Measurements from ENCODE around the gene DTX1. TPM values are rescaled to one million over a fixed set of nuclear protein-coding genes. Genes with fewer than 3 reads are reported as not detected.

Gene DTX1
- total and polyA plus RNA-seq, 2 of the 13 experiments (the other 11 are each of a cell fraction or from before 2014, with no cell fraction given) = not detected

- TF ChIP-seq BCLAF1 (IDR thresholded peaks at IDR 0.05) = no peak
Observed at GRCh38 chr12:113089839-113090238, 33.3 kb downstream of the DTX1 start (continued).

GRCh38 chr12:113090740-113091139 is 34.2 kb downstream of the DTX1 start:
- H3K9me3 ChIP-seq (ENCODE audit: low read length) = no peaks in the 10 kb centered on the region
- in situ Hi-C loops (cut with HindIII; ENCODE audit: extremely low pct_ligation_motif_present, low pct_unique_long_range_greater_than_20kb) (no loop called here), intact Hi-C loops (cut with micrococcal nuclease; ENCODE audit: unreplicated experiment) (no loop called here)
- H2AFZ ChIP-seq (ENCODE audit: low read length) = no peak overlapping the region
- ATAC-seq (no peak), DNase-seq (ENCODE audit: low spot score) (no peak), FAIRE-seq (no peak)
- peaks cover 16% of the 10 kb centered on the region for H3K4me1 ChIP-seq (ENCODE audit: insufficient read depth, low read length)
- no peak overlapping the region for H3K4me2 ChIP-seq (ENCODE audit: low read depth, low read length)
- H3K27ac ChIP-seq (ENCODE audit: extremely low read length, insufficient read depth, low read length) = no peak overlapping the region
- no peaks in the 10 kb centered on the region for H4K20me1 ChIP-seq (ENCODE audit: insufficient read depth, low read length)
- H3K79me2 ChIP-seq (ENCODE audit: insufficient read depth, low read length) = no peaks in the 10 kb centered on the region
- no peak for TF ChIP-seq NCOR1 (IDR thresholded peaks at IDR 0.05; ENCODE audit: borderline replicate concordance, low read length)
- no peak for TF ChIP-seq JUND (CRISPR knock-in tag; IDR thresholded peaks at IDR 0.05)
- H3K36me3 ChIP-seq (replicated peaks in 1 of 2; ENCODE audit: control insufficient read depth in 1 of 2, insufficient read depth in 2 of 2, low read length in 2 of 2) = no peaks in the 10 kb centered on the region
- H3K9ac ChIP-seq (ENCODE audit: insufficient read depth, low read depth, low read length) = no peak overlapping the region
- CTCF ChIA-PET (ENCODE audit: low intra/inter-chr PET ratio, low total read pairs) = no interaction called here
- no TSS peak for BruUV-seq (replicated peaks)
- no peak overlapping the region for H3K4me3 ChIP-seq (replicated peaks in 1 of 3; ENCODE audit: insufficient read depth in 1 of 3, low read depth in 2 of 3, low read length in 3 of 3)
- POLR2A ChIA-PET = no interaction called here
- H3K27me3 ChIP-seq (ENCODE audit: control insufficient read depth in 1 of 2, insufficient read depth in 2 of 2, low read length in 2 of 2) = peaks cover 1 to 3% of the 10 kb centered on the region in 2 experiments; a peak in 1 of 5 replicates
- 57% methylated on average over 14 of the region's 21 CpGs for WGBS (ENCODE audit: low lambda C conversion rate)

DNA sequence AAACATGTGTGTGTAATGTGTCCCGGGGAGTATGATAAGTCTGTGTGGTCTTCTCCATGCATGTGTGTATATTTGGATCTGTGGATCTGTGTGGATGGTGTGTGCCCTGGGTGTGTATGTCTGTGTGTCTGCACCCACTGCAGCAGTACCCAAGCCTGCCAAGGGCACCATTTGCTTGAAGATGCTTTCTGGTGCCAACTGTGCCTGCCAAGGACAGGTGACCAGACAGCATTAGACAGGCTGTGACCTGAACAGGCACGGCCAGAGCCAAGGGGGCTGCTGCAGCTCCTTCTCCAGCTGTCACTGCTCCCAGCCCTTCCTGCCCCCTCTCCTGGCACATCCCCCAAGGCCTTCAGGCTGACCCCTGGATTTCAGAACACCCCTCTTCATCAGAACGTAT is 35.0 kb downstream of the DTX1 start:
- 0% methylated on average over 2 of the region's 3 CpGs for WGBS (ENCODE audit: low lambda C conversion rate)
- H3K9me3 ChIP-seq (ENCODE audit: low read length) = no peaks in the 10 kb centered on the region
- CTCF ChIA-PET (ENCODE audit: low intra/inter-chr PET ratio, low total read pairs) = no interaction called here
- BruUV-seq (replicated peaks) = no TSS peak
- FAIRE-seq (no peak), ATAC-seq (no peak), DNase-seq (ENCODE audit: low spot score) (no peak)
- H3K4me3 ChIP-seq (replicated peaks in 1 of 3; ENCODE audit: insufficient read depth in 1 of 3, low read depth in 2 of 3, low read length in 3 of 3) = no peak overlapping the region
- in situ Hi-C loops (cut with HindIII; ENCODE audit: extremely low pct_ligation_motif_present, low pct_unique_long_range_greater_than_20kb) = no loop called here
- H3K27ac ChIP-seq (ENCODE audit: extremely low read length, insufficient read depth, low read length) = no peak overlapping the region
- POLR2A ChIA-PET = no interaction called here
- intact Hi-C loops (cut with micrococcal nuclease; ENCODE audit: unreplicated experiment) = no loop called here
- no peaks in the 10 kb centered on the region for H3K79me2 ChIP-seq (ENCODE audit: insufficient read depth, low read length)
- no peak overlapping the region for H3K9ac ChIP-seq (ENCODE audit: insufficient read depth, low read depth, low read length)
- no peaks in the 10 kb centered on the region for H3K36me3 ChIP-seq (replicated peaks in 1 of 2; ENCODE audit: control insufficient read depth in 1 of 2, insufficient read depth in 2 of 2, low read length in 2 of 2)
- no peak overlapping the region for H2AFZ ChIP-seq (ENCODE audit: low read length)
- H3K27me3 ChIP-seq (ENCODE audit: control insufficient read depth in 1 of 2, insufficient read depth in 2 of 2, low read length in 2 of 2) = peaks cover 1 to 3% of the 10 kb centered on the region in 2 experiments; a peak in 1 of 5 replicates
- H3K4me2 ChIP-seq (ENCODE audit: low read depth, low read length) = no peak overlapping the region
- H4K20me1 ChIP-seq (ENCODE audit: insufficient read depth, low read length) = no peaks in the 10 kb centered on the region
- H3K4me1 ChIP-seq (ENCODE audit: insufficient read depth, low read length) = peaks cover 9% of the 10 kb centered on the region
- no peak for TF ChIP-seq XBP1 (CRISPR knock-in tag; IDR thresholded peaks at IDR 0.05)
- TF ChIP-seq PRPF4 (IDR thresholded peaks at IDR 0.05; ENCODE audit: low read depth, low read length, poor library complexity, severe bottlenecking) = no peak
- no peak for TF ChIP-seq ZNF512 (CRISPR knock-in tag; IDR thresholded peaks at IDR 0.05)
- no peak for TF ChIP-seq ZNF350 (CRISPR knock-in tag; IDR thresholded peaks at IDR 0.05; ENCODE audit: borderline replicate concordance, low read depth)
- no peak for TF ChIP-seq LBX2 (CRISPR knock-in tag; IDR thresholded peaks at IDR 0.05; ENCODE audit: borderline replicate concordance)
- no peak for TF ChIP-seq ZNF34 (CRISPR knock-in tag; IDR thresholded peaks at IDR 0.05; ENCODE audit: borderline replicate concordance)

Data from HepG2 (cell line).